RKO (cell line): ENCODE results near the gene KLHL29.

Source experiments
- DNase-seq: peaks from one replicate; pipeline ENCODE4 v3.0.0-alpha.2; 2016; ENCODE audit warnings: low spot score

The KLHL29 gene

GRCh38 chr2:23617167-23617810, 232.3 kb downstream of the KLHL29 start:
- DNase-seq, result no peak

GRCh38 chr2:23617811-23618215, 232.8 kb downstream of the KLHL29 start:
- DNase-seq, result no peak

- DNase-seq, result no peak
Observed at GRCh38 chr2:23618265-23618664, 233.3 kb downstream of the KLHL29 start.

- no peak for DNase-seq
Observed at GRCh38 chr2:23618794-23619530, 234.0 kb downstream of the KLHL29 start.

- no peak for DNase-seq
Observed at GRCh38 chr2:23619941-23620340, 235.0 kb downstream of the KLHL29 start.

GRCh38 chr2:23620841-23621341, 235.9 kb downstream of the KLHL29 start:
- no peak for DNase-seq

GRCh38 chr2:23621616-23622015, 236.6 kb downstream of the KLHL29 start:
- no peak for DNase-seq

GRCh38 chr2:23622466-23622865, 237.5 kb downstream of the KLHL29 start:
- DNase-seq, result no peak

- no peak for DNase-seq
Observed at GRCh38 chr2:23622966-23623675, 238.1 kb downstream of the KLHL29 start.

GRCh38 chr2:23624378-23624777, 239.4 kb downstream of the KLHL29 start:
- peak; percentile 7 for DNase-seq

- no peak for DNase-seq
Observed at GRCh38 chr2:23624915-23625314, 239.9 kb downstream of the KLHL29 start.

GRCh38 chr2:23625726-23626125, 240.7 kb downstream of the KLHL29 start:
- DNase-seq, result no peak

- DNase-seq, result no peak
Observed at GRCh38 chr2:23626701-23627230, 241.8 kb downstream of the KLHL29 start.

GRCh38 chr2:23627236-23628009, 242.4 kb downstream of the KLHL29 start:
- no peak for DNase-seq

GRCh38 chr2:23628926-23629771, 244.2 kb downstream of the KLHL29 start:
- no peak for DNase-seq

- DNase-seq, result no peak
Observed at GRCh38 chr2:23629772-23630480, 244.9 kb downstream of the KLHL29 start.

- DNase-seq, result no peak
Observed at GRCh38 chr2:23630961-23631360, 246.0 kb downstream of the KLHL29 start.

- DNase-seq, result no peak
Observed at GRCh38 chr2:23631389-23631788, 246.4 kb downstream of the KLHL29 start.

- no peak for DNase-seq
Observed at GRCh38 chr2:23632386-23632785, 247.4 kb downstream of the KLHL29 start.

GRCh38 chr2:23632831-23633395, 247.9 kb downstream of the KLHL29 start:
- no peak for DNase-seq
